ENCODE data around the gene UTS2B.

DNA sequence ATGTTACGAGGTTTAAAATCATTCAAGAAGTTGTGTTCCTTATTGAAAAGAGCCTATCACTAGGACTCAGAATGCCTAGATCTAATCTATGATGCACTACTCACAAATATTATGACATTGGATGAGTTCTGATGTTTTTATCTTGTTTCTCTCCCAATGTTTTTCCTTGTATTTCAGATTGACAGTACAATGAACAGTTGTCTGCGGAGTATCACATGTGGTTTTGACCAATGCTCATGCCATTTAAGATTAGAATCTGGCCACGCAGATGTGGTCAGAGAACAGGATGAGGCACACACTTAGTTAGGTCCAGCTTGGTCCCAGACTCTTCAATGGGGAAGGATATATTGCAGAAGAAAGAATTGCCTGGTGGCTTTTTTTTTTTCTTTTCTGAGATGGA lies 26.7 kb downstream of the UTS2B start:
- TF ChIP-seq EZH2phosphoT487 (IDR thresholded peaks at IDR 0.05; ENCODE audit: insufficient read depth, low read depth) (no peak), EZH2 (IDR thresholded peaks at IDR 0.05; ENCODE audit: insufficient read depth, poor library complexity, severe bottlenecking) (no peak)

All from GM23248 (cell line).